HG03460 (cell line): ENCODE measurements around the gene ARHGAP26.

Experiments
- ATAC-seq: cut with Tn5 transposase; IDR thresholded peaks from one replicate; pipeline ENCODE4 v1.9.1; 2021; ENCODE audit not compliant: unreplicated experiment

The ARHGAP26 gene

DNA sequence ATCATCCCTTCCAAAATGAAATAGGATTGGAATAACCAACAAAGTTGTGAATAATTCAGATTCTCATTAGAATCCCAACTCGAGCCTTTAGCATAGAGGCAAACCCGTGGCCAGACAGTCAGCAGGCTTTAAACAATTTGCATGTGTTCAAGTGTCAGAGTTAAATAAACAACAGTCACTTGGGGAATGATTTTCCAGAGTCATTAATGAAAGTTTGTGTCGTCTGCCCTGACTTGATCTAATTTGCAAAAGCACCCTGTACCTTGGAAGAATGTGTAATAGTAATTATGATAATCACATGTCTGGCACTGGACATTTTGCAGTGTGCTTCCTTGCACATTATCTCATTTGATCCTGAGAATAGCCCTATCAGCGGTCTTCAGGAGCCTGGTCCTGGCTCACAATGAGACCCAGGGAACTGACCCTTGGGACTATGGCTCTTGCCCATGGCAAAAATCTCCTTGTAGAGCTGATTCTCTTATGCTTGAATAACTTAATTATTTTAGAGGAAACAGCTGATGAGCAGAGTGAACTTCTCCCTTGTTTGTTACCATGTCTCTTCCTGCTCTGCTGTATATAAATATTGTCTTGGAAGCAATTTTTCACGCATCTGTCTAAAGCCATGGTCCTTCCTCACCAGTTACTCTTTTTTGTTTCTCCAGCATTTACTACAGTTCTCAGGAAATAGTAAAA, 360.6 kb downstream of the ARHGAP26 start:
- ATAC-seq, result no peak

DNA sequence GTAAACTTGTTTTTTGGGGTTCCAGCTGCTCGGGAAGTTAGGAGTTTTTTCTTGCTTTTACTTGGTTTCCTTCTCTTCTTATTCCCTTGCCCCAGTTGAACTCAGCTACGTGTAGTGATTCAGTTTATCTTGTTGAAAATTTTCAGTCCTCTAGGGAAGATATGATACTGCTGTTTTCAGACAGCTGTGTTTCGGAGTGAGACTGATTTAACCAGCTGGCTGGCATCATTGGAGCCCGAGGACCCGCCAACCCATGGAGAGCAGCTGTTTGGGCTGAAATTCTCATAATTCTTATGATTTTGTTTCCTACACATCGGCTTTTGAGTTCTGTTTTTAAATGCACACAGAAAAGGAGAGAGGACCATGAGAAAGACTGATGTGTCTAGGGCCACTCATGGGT, 361.8 kb downstream of the ARHGAP26 start:
- ATAC-seq, result no peak

DNA sequence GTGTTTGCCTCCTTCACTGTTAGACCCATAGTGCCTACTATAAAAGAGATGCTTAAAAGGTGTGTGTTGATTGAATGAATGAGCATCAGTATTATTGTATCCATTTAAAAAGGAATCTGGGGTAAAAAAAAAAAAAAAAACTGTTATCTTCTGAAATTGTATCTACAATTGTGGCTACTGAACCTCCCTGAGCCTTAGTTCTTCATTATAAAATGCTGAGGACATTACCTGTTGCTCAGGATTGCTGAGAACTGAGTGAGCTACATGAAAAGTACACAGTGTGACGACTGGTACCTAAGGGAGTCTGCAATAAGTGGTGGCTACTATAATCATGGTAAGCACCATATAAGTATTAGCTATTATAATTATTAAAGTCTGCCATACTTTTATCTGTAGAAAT, 362.6 kb downstream of the ARHGAP26 start:
- no peak for ATAC-seq

DNA sequence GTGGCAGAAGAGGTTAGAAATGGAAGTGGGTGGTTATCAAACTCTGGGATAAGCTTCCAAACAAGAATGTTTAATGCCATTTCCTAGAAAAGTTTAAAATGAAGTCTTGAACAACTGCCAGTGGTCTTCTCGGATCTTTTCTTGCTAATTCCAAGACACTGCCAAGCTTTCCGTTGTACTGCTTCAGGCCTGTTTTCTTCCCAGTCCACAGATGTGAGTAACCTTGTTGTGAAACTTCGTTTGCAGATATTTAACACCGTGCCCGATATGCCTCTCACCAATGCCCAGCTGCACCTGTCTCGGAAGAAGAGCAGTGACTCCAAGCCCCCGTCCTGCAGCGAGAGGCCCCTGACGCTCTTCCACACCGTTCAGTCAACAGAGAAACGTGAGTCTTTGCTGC, 363.5 kb downstream of the ARHGAP26 start:
- no peak for ATAC-seq

GRCh38 chr5:143134269-143134668, 364.1 kb downstream of the ARHGAP26 start:
- ATAC-seq, result no peak

DNA sequence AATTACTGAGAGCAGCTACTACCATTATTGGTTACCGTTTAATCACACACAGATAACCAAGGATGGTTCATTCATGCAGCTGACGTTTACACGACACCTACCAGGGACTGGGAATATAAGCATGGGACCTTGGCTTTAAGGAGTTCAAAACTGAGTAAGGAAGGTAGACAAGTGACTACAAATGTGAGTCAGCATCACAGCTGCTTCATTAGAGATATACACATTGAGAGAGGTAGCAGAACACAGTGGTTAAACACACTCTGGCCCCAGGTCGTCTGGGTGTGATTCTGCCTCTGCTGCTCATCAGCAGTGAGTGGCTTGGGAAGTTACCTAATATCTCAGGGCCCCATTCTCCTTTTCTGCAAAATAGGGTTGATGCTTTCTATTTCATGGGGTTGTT, 364.7 kb downstream of the ARHGAP26 start:
- peak; percentile 63 for ATAC-seq

GRCh38 chr5:143135832-143136551, 365.8 kb downstream of the ARHGAP26 start:
- no peak for ATAC-seq

GRCh38 chr5:143138839-143139238, 368.7 kb downstream of the ARHGAP26 start:
- no peak for ATAC-seq

DNA sequence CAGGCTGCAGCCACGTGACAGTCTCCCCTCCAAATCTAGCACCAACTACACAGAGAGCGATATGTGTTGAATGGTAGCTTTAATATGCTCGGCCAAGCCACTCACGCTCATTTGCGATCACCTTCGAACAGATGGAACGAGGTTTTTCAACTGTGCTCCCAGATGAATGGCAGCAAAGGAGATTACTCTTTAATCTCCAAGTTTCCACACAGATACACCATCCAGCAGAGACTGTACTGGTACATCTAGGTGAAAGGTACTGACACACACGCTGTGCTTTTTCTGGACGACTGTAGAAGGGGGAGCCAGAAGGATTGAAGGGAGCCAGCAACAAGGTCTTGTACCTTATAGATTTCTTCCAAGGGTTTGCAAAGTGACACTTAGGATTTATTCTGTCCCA, 369.4 kb downstream of the ARHGAP26 start:
- no peak for ATAC-seq

DNA sequence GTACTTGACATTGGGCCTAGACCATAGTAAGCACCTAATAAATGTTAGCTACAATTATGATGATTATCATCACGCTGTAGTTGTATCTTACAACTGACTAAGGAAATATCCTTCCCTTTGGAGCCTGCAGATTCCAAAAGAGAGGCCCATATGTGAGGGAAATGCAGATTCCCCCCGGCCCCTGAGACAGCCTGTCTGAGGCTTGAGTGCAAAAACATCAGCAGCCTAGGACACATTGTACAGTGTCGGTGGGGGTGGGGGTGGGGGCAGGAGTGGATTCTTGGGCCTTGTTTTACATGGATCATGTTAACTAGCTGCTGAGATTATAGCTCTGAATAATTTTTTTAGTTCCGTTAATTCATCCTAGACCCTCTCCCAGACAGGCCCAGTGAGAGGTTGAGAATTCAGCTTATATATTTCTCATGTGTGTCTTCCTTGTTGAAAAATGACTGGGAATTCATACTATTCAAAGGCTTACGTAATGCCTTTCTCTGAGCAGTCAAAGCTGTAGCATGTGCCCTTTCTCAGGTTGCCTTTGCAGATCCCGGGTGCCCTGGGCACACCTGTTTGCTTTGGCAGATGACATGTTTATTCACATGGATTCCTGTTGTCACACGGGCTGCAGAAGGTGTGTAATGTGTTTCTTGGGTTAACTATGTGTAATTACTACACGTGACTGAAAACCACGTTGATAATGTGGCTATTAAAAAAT, 370.5 kb downstream of the ARHGAP26 start:
- no peak for ATAC-seq

GRCh38 chr5:143141652-143142051, 371.5 kb downstream of the ARHGAP26 start:
- ATAC-seq, result no peak

DNA sequence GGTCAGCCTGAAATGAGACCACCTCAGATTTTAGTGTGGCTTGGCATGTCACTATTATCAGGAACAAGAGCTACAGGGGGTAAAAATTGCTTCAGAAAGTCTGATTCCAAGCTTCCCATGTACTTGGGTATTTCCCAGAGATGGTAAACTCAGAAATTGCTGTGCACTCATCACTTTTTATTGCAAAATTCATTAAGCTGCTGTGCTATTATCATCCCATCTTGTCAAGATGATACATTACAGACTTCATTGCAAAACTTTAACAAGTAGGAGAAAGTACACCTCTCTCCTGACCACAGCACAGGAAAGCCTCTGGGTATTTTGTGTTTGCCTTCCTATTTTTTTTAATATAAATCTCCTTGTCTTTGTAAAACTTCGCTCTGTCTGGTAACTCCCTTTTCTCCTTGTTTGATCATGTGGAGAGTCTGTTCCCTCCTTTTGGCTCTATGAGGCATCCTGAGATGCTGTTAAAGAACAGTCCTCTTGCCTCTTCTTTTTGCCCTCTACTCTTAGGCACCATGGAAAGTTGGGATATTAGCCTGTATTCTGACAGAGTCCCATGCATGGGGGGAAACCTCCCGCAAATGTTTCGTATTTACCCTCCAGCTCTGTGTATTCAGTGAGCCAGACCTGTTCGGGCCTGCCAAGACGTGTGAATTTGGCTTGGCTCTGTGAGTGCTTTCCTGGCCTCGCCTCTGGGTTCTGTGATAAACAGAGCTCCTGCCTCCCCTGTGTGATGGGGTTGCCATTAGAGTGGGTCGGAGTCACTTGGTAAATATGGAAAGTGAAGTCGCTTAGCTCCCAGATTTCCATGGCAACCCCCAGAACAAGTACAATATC, 372.6 kb downstream of the ARHGAP26 start:
- ATAC-seq, result no peak

DNA sequence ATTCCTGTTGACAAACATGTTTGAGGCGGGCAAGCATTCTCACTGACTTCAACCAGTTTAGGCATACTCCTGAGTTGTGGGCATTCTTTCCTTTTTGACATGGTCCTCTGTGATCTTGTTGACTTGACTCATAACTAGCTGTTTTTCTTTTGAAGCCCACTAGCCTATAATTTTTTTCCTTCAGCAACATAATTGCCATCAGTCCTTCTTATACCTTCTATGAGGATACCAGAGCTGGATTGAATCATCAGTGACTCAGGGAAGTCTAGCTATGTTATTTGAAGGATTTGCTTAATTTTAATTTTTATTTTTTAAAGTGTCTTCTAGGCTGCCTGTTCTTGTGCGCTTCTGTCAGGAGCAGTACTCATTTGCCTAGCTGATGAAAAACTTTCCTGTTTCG, 373.8 kb downstream of the ARHGAP26 start:
- no peak for ATAC-seq

DNA sequence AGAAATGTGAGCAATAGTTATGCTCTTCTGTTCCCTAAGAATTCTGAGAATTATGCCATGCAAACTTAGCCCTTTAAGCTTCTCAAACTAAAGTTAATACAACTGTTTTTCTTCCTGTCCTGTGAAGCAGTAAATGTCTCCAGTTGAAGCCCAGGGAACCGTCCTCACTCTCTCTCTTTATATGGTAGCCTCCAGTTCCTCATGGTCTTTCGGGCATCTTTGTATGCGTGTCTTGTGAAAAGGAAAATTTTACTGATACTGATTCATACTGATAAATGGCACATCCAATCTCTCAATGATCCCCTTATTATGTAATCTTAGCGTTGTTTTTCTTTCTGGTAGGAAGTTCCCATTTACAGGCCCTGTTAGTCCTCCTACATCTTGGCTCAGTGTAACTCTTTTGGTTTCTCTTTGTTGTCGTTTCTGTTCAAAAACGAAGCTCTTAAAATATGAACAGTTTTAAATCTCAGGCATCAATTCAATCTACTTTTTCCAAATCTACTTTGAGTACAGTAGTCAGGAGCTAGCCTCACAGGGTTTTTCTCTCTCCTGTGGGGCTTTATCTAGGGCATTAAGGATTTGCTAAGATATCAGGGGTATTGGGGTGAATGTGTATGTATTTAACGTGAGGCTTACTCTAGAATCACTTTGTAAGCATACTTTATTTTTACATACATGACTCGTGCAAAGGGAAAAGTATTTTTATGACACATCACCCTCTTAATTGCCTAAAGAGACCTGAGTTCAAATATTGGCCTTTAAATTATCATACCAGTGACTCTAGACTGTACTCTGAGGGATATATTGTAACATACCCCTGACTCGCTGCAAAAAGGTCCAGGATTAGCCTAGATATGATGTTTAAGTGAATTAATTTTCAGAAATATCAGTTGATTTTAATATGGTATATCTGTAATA, 375.3 kb downstream of the ARHGAP26 start:
- no peak for ATAC-seq

GRCh38 chr5:143146161-143146560, 376.0 kb downstream of the ARHGAP26 start:
- ATAC-seq, result no peak

DNA sequence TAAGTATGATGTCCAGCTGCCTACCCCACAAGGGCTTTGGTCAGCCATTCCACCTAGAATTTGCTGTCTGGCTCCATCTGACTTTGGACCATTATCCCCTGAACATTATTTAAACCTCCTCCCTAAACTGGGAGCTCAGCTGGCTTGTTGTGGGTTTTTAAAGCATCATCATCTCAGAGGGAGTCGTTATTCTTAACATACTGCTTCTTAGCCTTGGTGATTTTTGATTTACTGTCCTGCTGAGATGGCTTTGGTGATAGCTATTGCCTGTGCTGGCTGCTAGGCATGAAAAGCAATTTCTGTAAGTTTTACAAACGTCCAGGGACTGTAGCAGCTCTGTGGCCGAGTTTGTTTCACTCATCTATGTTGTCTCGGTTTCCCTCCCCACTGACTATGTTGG, 377.2 kb downstream of the ARHGAP26 start:
- no peak for ATAC-seq

- no peak for ATAC-seq
These were observed 377.7 kb downstream of the ARHGAP26 start for GRCh38 chr5:143147902-143148301.

GRCh38 chr5:143148771-143149170, 378.6 kb downstream of the ARHGAP26 start:
- ATAC-seq, result no peak

DNA sequence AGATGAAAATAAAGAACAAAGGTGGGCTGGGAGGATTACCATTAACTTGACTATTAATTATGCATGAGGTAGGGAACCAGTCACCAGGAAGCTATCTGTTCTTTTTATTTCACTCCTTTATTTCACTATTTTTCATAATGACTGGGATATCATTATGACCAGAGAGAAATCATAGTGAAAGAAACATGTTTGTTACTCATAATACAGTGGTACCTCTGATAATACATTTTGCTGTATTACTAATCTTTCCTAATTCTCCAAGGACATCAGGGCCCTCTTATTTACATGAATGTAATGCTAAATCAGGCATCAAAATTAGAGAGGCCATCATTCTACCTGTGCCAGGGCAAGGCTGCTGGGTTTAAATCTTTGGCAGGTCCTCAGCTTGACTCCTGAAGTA, 379.6 kb downstream of the ARHGAP26 start:
- ATAC-seq, result no peak

- ATAC-seq, result no peak
These were observed 381.0 kb downstream of the ARHGAP26 start for GRCh38 chr5:143151056-143151700.
